WI38 (cell line): ENCODE measurements around the gene COPA.

Experiments used
- H3K4me3 ChIP-seq: 2 replicates; pipeline ENCODE4 v1.5.1; 2011; ENCODE audit warnings: low read depth, mild to moderate bottlenecking, control low read depth, low read length
- CTCF ChIP-seq: IDR thresholded peaks from 2 replicates; pipeline ENCODE4 v1.5.1; 2012; ENCODE audit warnings: low read depth, mild to moderate bottlenecking, control low read depth, low read length

The COPA gene

DNA sequence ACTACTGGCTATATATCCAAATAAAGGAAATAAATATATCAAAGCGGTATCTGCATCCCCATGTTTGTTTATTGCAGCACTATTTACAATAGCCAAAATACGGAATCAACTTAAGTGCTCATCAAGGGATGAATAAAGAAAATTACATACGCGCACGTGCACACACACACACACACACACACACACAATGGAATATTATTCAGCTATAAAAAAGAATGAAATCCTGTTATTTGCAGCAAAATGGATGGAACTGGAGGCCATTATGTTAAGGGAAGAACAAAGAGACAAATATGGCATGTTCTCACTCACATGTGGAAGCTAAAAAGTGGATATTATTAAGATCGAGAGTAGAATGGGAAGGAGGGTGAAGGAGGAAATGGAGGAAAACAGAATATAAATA lies 20.2 kb downstream of the COPA start:
- no peak overlapping the region for H3K4me3 ChIP-seq
- no peak for TF ChIP-seq CTCF

DNA sequence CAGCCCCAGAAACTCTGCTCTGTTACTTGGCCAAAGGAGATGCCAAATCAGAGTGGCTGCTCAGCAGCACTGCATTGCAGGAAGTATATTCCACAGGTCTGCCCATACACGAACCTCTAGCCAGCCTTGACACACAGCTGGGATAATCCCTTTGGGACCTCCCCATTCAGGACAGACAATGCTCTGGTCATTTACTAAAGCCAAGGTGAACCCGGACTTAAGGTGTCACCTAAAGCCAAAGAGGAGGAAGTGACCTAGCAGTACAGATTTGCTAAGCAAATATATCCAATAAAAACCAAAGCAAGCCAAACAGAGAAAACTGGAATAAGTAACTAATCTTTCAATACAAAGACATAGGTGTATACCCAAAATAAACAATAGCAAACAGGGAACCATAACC lies 27.7 kb downstream of the COPA start:
- no peak overlapping the region for H3K4me3 ChIP-seq
- TF ChIP-seq CTCF: no peak

- no peak for TF ChIP-seq CTCF
- H3K4me3 ChIP-seq: no peak overlapping the region
Observed at GRCh38 chr1:160309571-160309970, 33.5 kb downstream of the COPA start.

DNA sequence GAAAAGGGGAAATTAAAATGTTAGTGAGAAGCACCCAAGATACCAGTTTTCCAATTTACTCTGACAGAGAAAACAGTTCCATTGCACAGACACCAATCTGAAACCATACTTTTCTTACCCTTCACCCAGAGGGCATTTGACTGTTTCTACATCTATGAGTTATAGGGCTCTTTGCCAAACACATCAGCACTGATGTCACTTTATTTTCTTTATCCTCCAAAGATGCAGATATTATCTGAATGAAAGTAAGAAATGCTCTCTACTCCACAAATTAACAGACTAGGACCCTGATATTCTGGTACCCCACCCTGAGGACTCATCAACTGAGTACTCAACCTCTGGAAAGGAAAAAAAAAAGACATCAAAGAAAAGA lies 33.9 kb downstream of the COPA start:
- no peak for TF ChIP-seq CTCF
- no peak overlapping the region for H3K4me3 ChIP-seq

GRCh38 chr1:160308451-160309184 lies 34.4 kb downstream of the COPA start:
- no peak for TF ChIP-seq CTCF
- H3K4me3 ChIP-seq: no peak overlapping the region

DNA sequence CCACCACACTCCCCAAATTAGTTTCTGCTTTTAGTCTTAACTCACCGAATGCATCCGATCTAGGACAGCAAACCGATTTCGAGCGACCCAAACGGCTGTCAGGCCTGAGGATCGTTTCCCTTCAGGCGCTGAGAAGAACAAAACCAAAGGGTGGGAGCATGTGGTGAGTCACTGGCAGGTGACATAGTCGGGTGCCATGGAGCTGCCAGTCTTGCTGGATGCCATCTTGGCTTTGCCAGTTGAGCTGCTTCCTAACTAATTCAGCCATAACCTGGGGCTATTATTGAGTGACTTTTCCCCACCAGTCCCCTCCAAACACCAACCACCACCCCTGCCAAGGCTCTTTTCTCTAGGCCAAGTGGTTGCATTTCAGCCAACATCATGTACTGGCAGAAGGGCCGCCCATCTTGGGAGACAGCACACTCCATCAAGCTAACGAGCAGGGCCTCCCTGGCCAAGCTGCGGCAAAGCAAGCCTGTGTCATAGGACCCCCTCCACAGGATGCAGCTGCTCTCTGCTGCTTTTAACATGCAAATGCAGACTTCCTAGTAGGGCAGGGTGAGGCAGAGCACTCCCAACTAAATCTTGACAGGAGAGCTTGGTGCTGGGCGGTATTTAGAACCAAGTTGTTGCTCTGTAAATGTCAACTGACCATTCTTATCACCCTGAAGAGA lies 35.8 kb downstream of the COPA start:
- TF ChIP-seq CTCF: no peak
- H3K4me3 ChIP-seq: no peak overlapping the region

- TF ChIP-seq CTCF: no peak
- H3K4me3 ChIP-seq: no peak overlapping the region
Observed at GRCh38 chr1:160300173-160300572, 42.9 kb downstream of the COPA start.
